Endothelial cell of umbilical vein (primary cell): ENCODE measurements around the gene SUMO2.

ENCODE experiments used
- POLR2A ChIP-seq: IDR thresholded peaks from 2 replicates; pipeline ENCODE4 v1.6.1; 2012; ENCODE audit warnings: low read depth, mild to moderate bottlenecking, control low read depth, low read length
- POLR2AphosphoS5 ChIP-seq: IDR thresholded peaks from 2 replicates; pipeline ENCODE4 v1.6.1; 2012; ENCODE audit warnings: low read depth, mild to moderate bottlenecking, control low read depth, low read length, moderate library complexity; ENCODE audit not compliant: insufficient read depth
- TF ChIP-seq, protein P1 (sequence below), 2 donors: IDR thresholded peaks; 1 replicate in 1 of 2; 2 replicates in 1 of 2; pipeline ENCODE4 v1.5.1; 2011; ENCODE audit warnings: low read length in 2 of 2, mild to moderate bottlenecking in 2 of 2, moderate library complexity in 2 of 2, control low read depth in 1 of 2, inconsistent platforms in 1 of 2, low read depth in 1 of 2; ENCODE audit not compliant: insufficient read depth in 1 of 2; ENCODE audit errors: extremely low read depth in 1 of 2

DNA sequence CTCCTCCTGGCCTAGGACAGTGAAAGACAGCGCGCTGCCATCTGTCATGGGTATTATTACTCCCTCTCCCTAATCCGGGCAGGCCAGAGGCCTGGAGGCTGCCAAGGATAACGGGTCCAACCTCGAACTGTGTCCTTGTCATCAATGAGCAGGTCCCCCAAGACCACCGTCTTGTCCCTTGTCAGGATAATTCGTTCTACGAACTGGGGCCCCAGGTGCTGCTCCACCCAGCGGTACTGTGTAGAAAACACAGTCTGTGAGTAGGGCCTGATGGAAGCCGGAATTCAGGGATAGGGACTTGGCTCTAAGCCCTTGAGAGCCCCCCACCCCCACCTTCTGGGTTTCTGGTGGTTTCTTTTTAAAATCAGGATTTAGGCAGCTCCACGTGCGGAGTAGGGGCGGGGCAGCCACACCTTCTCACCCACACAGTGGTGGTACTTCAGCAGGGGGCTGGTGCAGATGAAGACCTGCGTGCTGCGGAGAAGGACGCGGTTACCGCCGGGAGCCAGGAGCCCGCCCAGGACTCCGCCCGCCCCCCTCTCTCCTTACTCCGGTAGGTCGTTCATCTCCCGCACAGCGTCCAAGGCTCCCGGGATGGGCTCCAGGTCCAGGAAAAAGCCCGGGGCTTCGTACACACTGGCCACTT lies 52.0 kb downstream of the SUMO2 start:
- TF ChIP-seq, protein P1, sequence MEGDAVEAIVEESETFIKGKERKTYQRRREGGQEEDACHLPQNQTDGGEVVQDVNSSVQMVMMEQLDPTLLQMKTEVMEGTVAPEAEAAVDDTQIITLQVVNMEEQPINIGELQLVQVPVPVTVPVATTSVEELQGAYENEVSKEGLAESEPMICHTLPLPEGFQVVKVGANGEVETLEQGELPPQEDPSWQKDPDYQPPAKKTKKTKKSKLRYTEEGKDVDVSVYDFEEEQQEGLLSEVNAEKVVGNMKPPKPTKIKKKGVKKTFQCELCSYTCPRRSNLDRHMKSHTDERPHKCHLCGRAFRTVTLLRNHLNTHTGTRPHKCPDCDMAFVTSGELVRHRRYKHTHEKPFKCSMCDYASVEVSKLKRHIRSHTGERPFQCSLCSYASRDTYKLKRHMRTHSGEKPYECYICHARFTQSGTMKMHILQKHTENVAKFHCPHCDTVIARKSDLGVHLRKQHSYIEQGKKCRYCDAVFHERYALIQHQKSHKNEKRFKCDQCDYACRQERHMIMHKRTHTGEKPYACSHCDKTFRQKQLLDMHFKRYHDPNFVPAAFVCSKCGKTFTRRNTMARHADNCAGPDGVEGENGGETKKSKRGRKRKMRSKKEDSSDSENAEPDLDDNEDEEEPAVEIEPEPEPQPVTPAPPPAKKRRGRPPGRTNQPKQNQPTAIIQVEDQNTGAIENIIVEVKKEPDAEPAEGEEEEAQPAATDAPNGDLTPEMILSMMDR (IDR thresholded peaks at IDR 0.05; ENCODE audit: extremely low read depth in 1 of 2, insufficient read depth in 1 of 2, low read depth in 1 of 2, low read length in 2 of 2), result peak; percentile 43 to 58
- TF ChIP-seq POLR2AphosphoS5 (no peak), POLR2A (no peak)
